ENCODE results near the gene DMD.

- TF ChIP-seq POLR2A (IDR thresholded peaks at IDR 0.05) (no peak), EP300 (IDR thresholded peaks at IDR 0.05) (no peak)
Observed at GRCh38 chrX:32741910-32742309, 469.4 kb downstream of the DMD start.

Measured in sigmoid colon (tissue), 4 donors.